ENCODE measurements around the gene PDE4D.

DNA sequence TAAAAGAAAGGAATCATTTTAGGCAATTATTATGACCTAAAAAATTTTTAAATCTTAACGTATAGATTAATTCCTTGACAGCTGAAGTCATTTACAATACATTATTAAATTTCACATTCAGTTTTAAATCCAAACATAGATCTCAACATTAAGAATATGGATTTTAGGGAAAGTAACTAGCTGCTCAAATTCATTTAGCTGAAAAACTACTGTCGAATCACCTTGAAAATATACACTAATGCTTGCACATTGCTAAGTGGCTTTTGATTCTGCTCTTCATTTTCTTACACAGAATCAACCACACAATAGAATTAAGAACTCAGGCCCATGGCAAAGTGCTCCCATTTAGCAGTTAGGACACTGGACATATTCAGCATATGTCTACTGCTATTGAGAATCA is 856.5 kb downstream of the PDE4D start:
- TF ChIP-seq CTCF (IDR thresholded peaks at IDR 0.05) (no peak), POLR2A (IDR thresholded peaks at IDR 0.05) (no peak), EP300 (IDR thresholded peaks at IDR 0.05) (no peak)

All from tibial nerve (tissue), 4 donors.